HEK293 (cell line): ENCODE results near the gene ZNF177.

Source experiments
- CTCF ChIA-PET: fragments of 350-600 bp; formaldehyde crosslinking; extraction: SDS; loops from one replicate; lab custom pipeline; 2021; ENCODE audit warnings: antibody characterized with exemption; lab: Yijun Ruan, JAX
- POLR2A ChIA-PET: fragments of 300-600 bp; formaldehyde crosslinking; extraction: SDS; loops from one replicate; lab custom pipeline; 2020; ENCODE audit warnings: antibody characterized with exemption, inconsistent platforms; lab: Yijun Ruan, JAX
- H3K27ac ChIP-seq: fragments of 200-500 bp; sonication (Bioruptor generic); 2 replicates; pipeline ENCODE4 v1.5.1; 2014; ENCODE audit warnings: low read depth, low read length, control low read depth, inconsistent platforms; ENCODE audit errors: extremely low read depth
- H3K36me3 ChIP-seq, 2 experiments: fragments of 200-500 bp in 1 of 2; sonication (Bioruptor generic) in 1 of 2; 1 replicate in 1 of 2; 2 replicates in 1 of 2; pipeline ENCODE4 v1.5.1; 2014 to 2017; ENCODE audit warnings: inconsistent platforms in 2 of 2, low read length in 2 of 2; ENCODE audit not compliant: control insufficient read depth in 2 of 2, insufficient read depth in 1 of 2
- H3K4me1 ChIP-seq: fragments of 200-500 bp; sonication (Bioruptor generic); 2 replicates; pipeline ENCODE4 v1.5.1; 2014; ENCODE audit warnings: mild to moderate bottlenecking, low read length, inconsistent platforms; ENCODE audit not compliant: control insufficient read depth, insufficient read depth
- H3K4me3 ChIP-seq: 2 replicates; pipeline ENCODE4 v1.5.1; 2011; ENCODE audit warnings: low read depth, mild to moderate bottlenecking, control low read depth, low read length, moderate library complexity
- H3K9me3 ChIP-seq: fragments of 200-500 bp; sonication (Bioruptor generic); 2 replicates; pipeline ENCODE4 v1.5.1; 2014; ENCODE audit warnings: low read depth, low read length, inconsistent platforms; ENCODE audit not compliant: control insufficient read depth, insufficient read depth
- GLIS2 ChIP-seq: fragments of 450-650 bp; formaldehyde crosslinking; IDR thresholded peaks from 2 replicates; pipeline ENCODE4 v1.5.1; 2016; ENCODE audit warnings: missing biosample characterization, missing genetic modification characterization
- HOXA7 ChIP-seq: sonication (generic); formaldehyde crosslinking; IDR thresholded peaks from 2 replicates; pipeline ENCODE4 v1.8.1; 2022; ENCODE audit warnings: missing genetic modification reagents, borderline replicate concordance
- HOXD13 ChIP-seq: sonication (generic); formaldehyde crosslinking; IDR thresholded peaks from 2 replicates; pipeline ENCODE4 v1.8.0; 2022; ENCODE audit warnings: missing genetic modification reagents, borderline replicate concordance
- KLF1 ChIP-seq: fragments of 450-650 bp; formaldehyde crosslinking; IDR thresholded peaks from 2 replicates; pipeline ENCODE4 v1.5.1; 2016; ENCODE audit warnings: missing biosample characterization, missing genetic modification characterization
- TRIM28 ChIP-seq: IDR thresholded peaks from 2 replicates; pipeline ENCODE4 v1.6.1; 2011; ENCODE audit warnings: low read length, control low read depth, borderline replicate concordance
- ZBTB8A ChIP-seq: fragments of 450-650 bp; formaldehyde crosslinking; IDR thresholded peaks from 2 replicates; pipeline ENCODE4 v1.5.1; 2016; ENCODE audit warnings: missing biosample characterization, missing genetic modification characterization
- ZFHX2 ChIP-seq: fragments of 450-650 bp; formaldehyde crosslinking; conservative IDR thresholded peaks from 2 replicates; pipeline ENCODE4 v1.5.1; 2016; ENCODE audit warnings: missing biosample characterization, missing genetic modification characterization
- ZFP69B ChIP-seq: fragments of 450-650 bp; formaldehyde crosslinking; IDR thresholded peaks from 2 replicates; pipeline ENCODE4 v1.5.1; 2016; ENCODE audit warnings: missing biosample characterization, missing genetic modification characterization
- ZNF24 ChIP-seq: fragments of 450-650 bp; formaldehyde crosslinking; IDR thresholded peaks from 2 replicates; pipeline ENCODE4 v1.5.1; 2016; ENCODE audit warnings: missing biosample characterization, missing genetic modification characterization
- ZNF341 ChIP-seq: fragments of 450-650 bp; formaldehyde crosslinking; IDR thresholded peaks from 2 replicates; pipeline ENCODE4; 2016; ENCODE audit warnings: low read depth, missing biosample characterization, missing genetic modification characterization
- ZNF37A ChIP-seq: fragments of 450-650 bp; IDR thresholded peaks from 2 replicates; pipeline ENCODE4 v1.5.1; 2018; ENCODE audit warnings: missing biosample characterization, missing genetic modification characterization
- ZNF391 ChIP-seq: fragments of 450-650 bp; formaldehyde crosslinking; IDR thresholded peaks from 2 replicates; pipeline ENCODE4 v1.5.1; 2016; ENCODE audit warnings: low read depth, missing biosample characterization, missing genetic modification characterization, borderline replicate concordance
- ZNF416 ChIP-seq: fragments of 450-650 bp; formaldehyde crosslinking; IDR thresholded peaks from 2 replicates; pipeline ENCODE4 v1.5.1; 2016; ENCODE audit warnings: missing biosample characterization, missing genetic modification characterization
- ZNF560 ChIP-seq: fragments of 450-650 bp; formaldehyde crosslinking; IDR thresholded peaks from 2 replicates; pipeline ENCODE4 v1.5.1; 2017; ENCODE audit warnings: missing biosample characterization, missing genetic modification characterization, borderline replicate concordance
- ZNF596 ChIP-seq: fragments of 450-650 bp; IDR thresholded peaks from 2 replicates; pipeline ENCODE4 v1.5.0; 2018; ENCODE audit warnings: missing biosample characterization, mild to moderate bottlenecking, missing genetic modification characterization, moderate library complexity
- ZNF792 ChIP-seq: fragments of 450-650 bp; formaldehyde crosslinking; IDR thresholded peaks from 2 replicates; pipeline ENCODE4 v1.5.1; 2016; ENCODE audit warnings: missing biosample characterization, missing genetic modification characterization
- ZNF830 ChIP-seq: fragments of 450-650 bp; IDR thresholded peaks from 2 replicates; pipeline ENCODE4 v1.5.0; 2018; ENCODE audit warnings: missing biosample characterization, missing genetic modification characterization, low read depth, mild to moderate bottlenecking, moderate library complexity
- ZXDB ChIP-seq: fragments of 450-650 bp; formaldehyde crosslinking; IDR thresholded peaks from 2 replicates; pipeline ENCODE4 v1.5.1; 2016; ENCODE audit warnings: missing biosample characterization, missing genetic modification characterization
- TF ChIP-seq, protein P1 (sequence below): fragments of 450-650 bp; formaldehyde crosslinking; IDR thresholded peaks from 2 replicates; pipeline ENCODE4 v1.5.1; 2016; ENCODE audit warnings: missing biosample characterization, missing genetic modification characterization
- TF ChIP-seq, protein P2 (sequence below): fragments of 450-650 bp; formaldehyde crosslinking; IDR thresholded peaks from 2 replicates; pipeline ENCODE4 v1.5.1; 2016; ENCODE audit warnings: missing biosample characterization, missing genetic modification characterization
- TF ChIP-seq, protein P3 (sequence below): fragments of 450-650 bp; formaldehyde crosslinking; IDR thresholded peaks from 2 replicates; pipeline ENCODE4 v1.5.1; 2016; ENCODE audit warnings: missing biosample characterization, missing genetic modification characterization, low read depth
- TF ChIP-seq, protein P4 (sequence below): fragments of 450-650 bp; formaldehyde crosslinking; IDR thresholded peaks from 2 replicates; pipeline ENCODE4 v1.5.1; 2016; ENCODE audit warnings: missing biosample characterization, missing genetic modification characterization
- TF ChIP-seq, protein P5 (sequence below): sonication (generic); formaldehyde crosslinking; IDR thresholded peaks from 2 replicates; pipeline ENCODE4 v1.8.1; 2022; ENCODE audit warnings: mild to moderate bottlenecking, moderate library complexity, missing genetic modification reagents
- TF ChIP-seq, protein P6 (sequence below): fragments of 450-650 bp; formaldehyde crosslinking; optimal IDR thresholded peaks from 2 replicates; pipeline ENCODE3; 2016; ENCODE audit warnings: missing biosample characterization, mild to moderate bottlenecking, missing genetic modification characterization

The ZNF177 gene

DNA sequence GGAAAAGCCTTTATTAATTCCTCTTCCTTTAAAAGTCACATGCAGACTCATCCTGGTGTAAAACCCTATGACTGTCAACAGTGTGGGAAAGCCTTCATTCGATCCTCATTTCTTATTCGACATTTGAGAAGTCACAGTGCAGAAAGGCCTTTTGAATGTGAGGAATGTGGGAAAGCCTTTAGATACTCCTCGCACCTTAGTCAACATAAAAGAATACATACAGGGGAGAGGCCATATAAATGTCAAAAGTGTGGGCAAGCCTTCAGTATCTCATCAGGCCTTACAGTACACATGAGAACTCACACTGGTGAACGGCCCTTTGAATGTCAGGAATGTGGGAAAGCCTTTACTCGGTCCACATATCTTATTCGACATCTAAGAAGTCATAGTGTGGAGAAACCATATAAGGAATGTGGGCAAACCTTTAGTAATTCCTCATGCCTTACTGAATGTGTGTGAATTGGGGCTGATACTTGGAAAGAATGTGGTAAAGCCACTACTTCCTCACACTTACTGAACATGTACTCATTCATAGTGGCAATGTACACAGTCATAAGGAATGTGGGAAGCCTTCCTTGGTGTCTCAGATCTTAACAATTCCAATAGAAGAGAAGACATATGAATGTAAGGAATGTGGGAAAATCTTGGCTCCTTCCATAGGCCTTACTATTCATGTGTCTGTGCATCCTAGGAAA, 20.1 kb upstream of the ZNF177 start (continued):
- TF ChIP-seq ZFHX2 (tag by site-specific recombination): no peak
- TF ChIP-seq ZNF391 (tag by site-specific recombination): no peak
- no peak for TF ChIP-seq ZNF560
- TF ChIP-seq ZNF416 (tag by site-specific recombination): no peak
- no peak for TF ChIP-seq ZNF830
- no peak for TF ChIP-seq GLIS2
- TF ChIP-seq, protein P1, sequence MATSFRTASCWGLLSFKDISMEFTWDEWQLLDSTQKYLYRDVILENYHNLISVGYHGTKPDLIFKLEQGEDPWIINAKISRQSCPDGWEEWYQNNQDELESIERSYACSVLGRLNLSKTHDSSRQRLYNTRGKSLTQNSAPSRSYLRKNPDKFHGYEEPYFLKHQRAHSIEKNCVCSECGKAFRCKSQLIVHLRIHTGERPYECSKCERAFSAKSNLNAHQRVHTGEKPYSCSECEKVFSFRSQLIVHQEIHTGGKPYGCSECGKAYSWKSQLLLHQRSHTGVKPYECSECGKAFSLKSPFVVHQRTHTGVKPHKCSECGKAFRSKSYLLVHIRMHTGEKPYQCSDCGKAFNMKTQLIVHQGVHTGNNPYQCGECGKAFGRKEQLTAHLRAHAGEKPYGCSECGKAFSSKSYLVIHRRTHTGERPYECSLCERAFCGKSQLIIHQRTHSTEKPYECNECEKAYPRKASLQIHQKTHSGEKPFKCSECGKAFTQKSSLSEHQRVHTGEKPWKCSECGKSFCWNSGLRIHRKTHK: no peak
- TF ChIP-seq ZFP69B (tag by site-specific recombination): no peak
- TF ChIP-seq, protein P2, sequence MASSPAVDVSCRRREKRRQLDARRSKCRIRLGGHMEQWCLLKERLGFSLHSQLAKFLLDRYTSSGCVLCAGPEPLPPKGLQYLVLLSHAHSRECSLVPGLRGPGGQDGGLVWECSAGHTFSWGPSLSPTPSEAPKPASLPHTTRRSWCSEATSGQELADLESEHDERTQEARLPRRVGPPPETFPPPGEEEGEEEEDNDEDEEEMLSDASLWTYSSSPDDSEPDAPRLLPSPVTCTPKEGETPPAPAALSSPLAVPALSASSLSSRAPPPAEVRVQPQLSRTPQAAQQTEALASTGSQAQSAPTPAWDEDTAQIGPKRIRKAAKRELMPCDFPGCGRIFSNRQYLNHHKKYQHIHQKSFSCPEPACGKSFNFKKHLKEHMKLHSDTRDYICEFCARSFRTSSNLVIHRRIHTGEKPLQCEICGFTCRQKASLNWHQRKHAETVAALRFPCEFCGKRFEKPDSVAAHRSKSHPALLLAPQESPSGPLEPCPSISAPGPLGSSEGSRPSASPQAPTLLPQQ: no peak
- TF ChIP-seq TRIM28: peak; percentile 98; the same call in 1 of the 2 replicates

DNA sequence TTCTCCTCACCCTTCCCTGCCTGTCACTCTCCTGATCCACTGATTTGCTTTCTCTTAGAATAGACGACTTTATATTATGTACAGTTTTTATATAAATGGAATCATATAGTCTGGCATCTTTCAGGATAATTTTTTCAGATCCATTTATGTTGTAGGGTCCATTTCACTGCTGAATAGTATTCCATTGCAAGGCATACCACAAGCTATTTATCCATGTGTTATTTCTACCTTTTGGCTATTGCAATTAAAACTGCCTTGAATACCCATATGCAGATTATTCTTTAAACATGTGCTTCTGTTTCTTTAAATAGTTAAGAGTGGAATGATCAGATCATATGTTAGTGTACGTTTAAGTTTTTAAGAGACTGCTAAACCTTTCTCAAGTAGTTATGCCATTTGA, 17.8 kb upstream of the ZNF177 start:
- Histone ChIP-seq H3K4me3 (no peak overlapping the region), H3K4me1 (no peaks in the 10 kb centered on the region), H3K36me3 (peaks cover 4 to 40% of the 10 kb centered on the region in 2 experiments; a peak in 2 of 3 replicates), H3K27ac (no peak overlapping the region), H3K9me3 (no peaks in the 10 kb centered on the region; the same call in none of the 2 replicates)
- TF ChIP-seq, protein P3, sequence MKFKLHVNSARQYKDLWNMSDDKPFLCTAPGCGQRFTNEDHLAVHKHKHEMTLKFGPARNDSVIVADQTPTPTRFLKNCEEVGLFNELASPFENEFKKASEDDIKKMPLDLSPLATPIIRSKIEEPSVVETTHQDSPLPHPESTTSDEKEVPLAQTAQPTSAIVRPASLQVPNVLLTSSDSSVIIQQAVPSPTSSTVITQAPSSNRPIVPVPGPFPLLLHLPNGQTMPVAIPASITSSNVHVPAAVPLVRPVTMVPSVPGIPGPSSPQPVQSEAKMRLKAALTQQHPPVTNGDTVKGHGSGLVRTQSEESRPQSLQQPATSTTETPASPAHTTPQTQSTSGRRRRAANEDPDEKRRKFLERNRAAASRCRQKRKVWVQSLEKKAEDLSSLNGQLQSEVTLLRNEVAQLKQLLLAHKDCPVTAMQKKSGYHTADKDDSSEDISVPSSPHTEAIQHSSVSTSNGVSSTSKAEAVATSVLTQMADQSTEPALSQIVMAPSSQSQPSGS (tag by site-specific recombination): no peak
- no peak for TF ChIP-seq ZNF596
- ChIA-PET POLR2A (no interaction called here), CTCF (interaction anchor here (0.6 kb wide), 1 partner anchor 585 kb away, joined by 5 read pairs; no protein-coding TSS in a partner anchor)

DNA sequence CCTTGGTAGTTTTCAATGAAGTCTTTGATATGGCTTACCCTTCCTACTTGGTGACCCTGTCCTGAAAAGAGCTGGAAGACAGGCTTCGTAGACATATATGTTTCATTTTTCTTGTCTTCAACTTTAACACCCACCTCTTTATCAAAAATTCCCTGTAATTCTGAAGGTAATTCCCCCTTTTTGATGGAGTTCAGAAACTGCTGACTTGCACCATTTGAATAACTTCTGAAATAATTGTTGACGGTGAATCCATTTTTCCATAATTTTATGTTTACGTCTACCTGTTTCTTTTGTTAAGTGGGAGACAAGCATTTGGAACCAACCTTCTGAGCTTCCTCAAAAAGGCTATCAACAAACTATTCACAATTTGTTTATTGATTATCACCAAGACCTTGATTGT, 14.6 kb upstream of the ZNF177 start:
- ChIA-PET CTCF (interaction anchor here (0.9 kb wide), 1 partner anchor 39 kb away, joined by 3 read pairs; no protein-coding TSS in a partner anchor), POLR2A (no interaction called here)
- no peaks in the 10 kb centered on the region; the same call in none of the 2 replicates for H3K9me3 ChIP-seq
- H3K27ac ChIP-seq: no peak overlapping the region
- H3K4me3 ChIP-seq: no peak overlapping the region
- H3K4me1 ChIP-seq: no peaks in the 10 kb centered on the region
- peaks cover 4 to 14% of the 10 kb centered on the region in 2 experiments; a peak in 2 of 3 replicates for H3K36me3 ChIP-seq
- no peak for TF ChIP-seq ZBTB8A (tag by site-specific recombination)
- no peak for TF ChIP-seq ZNF792 (tag by site-specific recombination)
- no peak for TF ChIP-seq KLF1 (tag by site-specific recombination)
- TF ChIP-seq ZNF37A: no peak
- TF ChIP-seq ZXDB (tag by site-specific recombination): no peak
- TF ChIP-seq, protein P4, sequence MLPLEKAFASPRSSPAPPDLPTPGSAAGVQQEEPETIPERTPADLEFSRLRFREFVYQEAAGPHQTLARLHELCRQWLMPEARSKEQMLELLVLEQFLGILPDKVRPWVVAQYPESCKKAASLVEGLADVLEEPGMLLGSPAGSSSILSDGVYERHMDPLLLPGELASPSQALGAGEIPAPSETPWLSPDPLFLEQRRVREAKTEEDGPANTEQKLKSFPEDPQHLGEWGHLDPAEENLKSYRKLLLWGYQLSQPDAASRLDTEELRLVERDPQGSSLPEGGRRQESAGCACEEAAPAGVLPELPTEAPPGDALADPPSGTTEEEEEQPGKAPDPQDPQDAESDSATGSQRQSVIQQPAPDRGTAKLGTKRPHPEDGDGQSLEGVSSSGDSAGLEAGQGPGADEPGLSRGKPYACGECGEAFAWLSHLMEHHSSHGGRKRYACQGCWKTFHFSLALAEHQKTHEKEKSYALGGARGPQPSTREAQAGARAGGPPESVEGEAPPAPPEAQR (tag by site-specific recombination): no peak
- TF ChIP-seq, protein P5, sequence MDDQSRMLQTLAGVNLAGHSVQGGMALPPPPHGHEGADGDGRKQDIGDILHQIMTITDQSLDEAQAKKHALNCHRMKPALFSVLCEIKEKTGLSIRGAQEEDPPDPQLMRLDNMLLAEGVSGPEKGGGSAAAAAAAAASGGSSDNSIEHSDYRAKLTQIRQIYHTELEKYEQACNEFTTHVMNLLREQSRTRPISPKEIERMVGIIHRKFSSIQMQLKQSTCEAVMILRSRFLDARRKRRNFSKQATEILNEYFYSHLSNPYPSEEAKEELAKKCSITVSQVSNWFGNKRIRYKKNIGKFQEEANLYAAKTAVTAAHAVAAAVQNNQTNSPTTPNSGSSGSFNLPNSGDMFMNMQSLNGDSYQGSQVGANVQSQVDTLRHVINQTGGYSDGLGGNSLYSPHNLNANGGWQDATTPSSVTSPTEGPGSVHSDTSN: no peak
- TF ChIP-seq ZNF24 (tag by site-specific recombination): no peak
- no peak for TF ChIP-seq HOXA7 (CRISPR knock-in tag)
- TF ChIP-seq ZNF341 (tag by site-specific recombination): no peak
- TF ChIP-seq HOXD13 (CRISPR knock-in tag): no peak
- TF ChIP-seq, protein P6, sequence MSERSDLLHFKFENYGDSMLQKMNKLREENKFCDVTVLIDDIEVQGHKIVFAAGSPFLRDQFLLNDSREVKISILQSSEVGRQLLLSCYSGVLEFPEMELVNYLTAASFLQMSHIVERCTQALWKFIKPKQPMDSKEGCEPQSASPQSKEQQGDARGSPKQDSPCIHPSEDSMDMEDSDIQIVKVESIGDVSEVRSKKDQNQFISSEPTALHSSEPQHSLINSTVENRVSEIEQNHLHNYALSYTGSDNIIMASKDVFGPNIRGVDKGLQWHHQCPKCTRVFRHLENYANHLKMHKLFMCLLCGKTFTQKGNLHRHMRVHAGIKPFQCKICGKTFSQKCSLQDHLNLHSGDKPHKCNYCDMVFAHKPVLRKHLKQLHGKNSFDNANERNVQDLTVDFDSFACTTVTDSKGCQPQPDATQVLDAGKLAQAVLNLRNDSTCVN (tag by site-specific recombination): no peak
